ENCODE data around the gene ITFG2.

DNA sequence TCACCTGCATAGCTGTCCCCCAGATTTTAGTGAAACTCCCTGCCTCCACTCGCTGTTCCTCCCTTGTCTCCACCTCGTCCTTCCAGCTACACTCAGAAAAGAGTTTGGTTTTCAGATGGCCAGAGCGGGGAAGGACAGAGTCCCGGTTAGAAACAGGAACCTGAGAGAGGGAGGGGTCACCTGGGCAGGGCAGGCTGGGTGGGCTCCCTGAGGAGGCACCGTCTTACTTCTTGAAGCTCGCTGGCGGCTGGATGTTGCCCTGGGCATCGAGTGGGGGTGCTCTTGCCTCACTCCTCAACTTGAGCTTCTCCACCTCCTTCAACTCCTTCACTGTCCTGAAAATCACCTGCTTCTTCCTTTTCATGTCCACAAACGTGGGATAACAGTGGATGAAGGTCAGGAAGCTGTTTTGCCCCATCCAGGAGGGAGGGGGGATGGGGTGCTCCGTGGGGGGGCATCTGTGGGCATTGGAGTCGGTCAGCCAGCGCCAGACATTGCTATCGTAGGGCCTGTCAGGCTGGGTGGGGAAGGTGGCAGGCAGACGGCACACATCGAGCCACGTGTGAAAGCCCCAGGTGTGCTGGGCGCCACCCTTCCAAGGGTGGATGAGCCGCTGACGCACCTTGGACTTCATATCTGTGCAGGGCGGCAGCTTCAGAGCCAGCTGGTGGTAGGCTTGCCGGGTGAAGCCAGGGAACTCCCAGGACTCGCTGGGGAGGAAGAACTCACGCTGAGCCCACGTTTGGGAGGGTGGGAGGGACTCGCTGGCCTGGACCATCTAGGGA, 42.4 kb downstream of the ITFG2 start:
- TF ChIP-seq, protein P1, sequence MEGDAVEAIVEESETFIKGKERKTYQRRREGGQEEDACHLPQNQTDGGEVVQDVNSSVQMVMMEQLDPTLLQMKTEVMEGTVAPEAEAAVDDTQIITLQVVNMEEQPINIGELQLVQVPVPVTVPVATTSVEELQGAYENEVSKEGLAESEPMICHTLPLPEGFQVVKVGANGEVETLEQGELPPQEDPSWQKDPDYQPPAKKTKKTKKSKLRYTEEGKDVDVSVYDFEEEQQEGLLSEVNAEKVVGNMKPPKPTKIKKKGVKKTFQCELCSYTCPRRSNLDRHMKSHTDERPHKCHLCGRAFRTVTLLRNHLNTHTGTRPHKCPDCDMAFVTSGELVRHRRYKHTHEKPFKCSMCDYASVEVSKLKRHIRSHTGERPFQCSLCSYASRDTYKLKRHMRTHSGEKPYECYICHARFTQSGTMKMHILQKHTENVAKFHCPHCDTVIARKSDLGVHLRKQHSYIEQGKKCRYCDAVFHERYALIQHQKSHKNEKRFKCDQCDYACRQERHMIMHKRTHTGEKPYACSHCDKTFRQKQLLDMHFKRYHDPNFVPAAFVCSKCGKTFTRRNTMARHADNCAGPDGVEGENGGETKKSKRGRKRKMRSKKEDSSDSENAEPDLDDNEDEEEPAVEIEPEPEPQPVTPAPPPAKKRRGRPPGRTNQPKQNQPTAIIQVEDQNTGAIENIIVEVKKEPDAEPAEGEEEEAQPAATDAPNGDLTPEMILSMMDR (IDR thresholded peaks at IDR 0.05): no peak
- TF ChIP-seq POLR2A (IDR thresholded peaks at IDR 0.05): no peak
